Measurements from ENCODE around the gene SRCIN1. TPM values are rescaled to one million over a fixed set of nuclear protein-coding genes. Genes with fewer than 3 reads are reported as not detected.
"Not testable (repeated sequence)": the region's sequence is repeated elsewhere in the genome, so short reads cannot be mapped to it uniquely, and the experiment has no call there.

Gene SRCIN1
- total RNA-seq, 1 experiment from 2014 or later = 16.7 TPM

DNA sequence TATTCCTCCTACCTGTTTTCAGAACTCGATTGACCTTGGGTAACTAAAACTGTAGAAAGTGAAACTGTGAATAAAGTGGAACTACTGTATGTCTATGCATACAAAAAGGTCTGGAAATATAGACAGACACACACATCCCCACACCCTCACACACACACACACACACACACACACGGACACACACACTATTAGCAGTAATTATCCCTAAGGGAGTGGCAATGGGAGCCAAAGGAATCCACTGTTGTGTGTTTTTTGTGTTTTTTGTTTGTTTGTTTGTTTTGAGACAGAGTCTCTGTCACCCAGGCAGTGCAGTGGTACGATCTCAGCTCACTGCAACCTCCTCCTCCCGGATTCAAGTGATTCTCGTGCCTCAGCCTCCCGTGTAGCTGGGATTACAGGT lies 26.6 kb upstream of the SRCIN1 start:
- CTCF ChIA-PET = no interaction called here

DNA sequence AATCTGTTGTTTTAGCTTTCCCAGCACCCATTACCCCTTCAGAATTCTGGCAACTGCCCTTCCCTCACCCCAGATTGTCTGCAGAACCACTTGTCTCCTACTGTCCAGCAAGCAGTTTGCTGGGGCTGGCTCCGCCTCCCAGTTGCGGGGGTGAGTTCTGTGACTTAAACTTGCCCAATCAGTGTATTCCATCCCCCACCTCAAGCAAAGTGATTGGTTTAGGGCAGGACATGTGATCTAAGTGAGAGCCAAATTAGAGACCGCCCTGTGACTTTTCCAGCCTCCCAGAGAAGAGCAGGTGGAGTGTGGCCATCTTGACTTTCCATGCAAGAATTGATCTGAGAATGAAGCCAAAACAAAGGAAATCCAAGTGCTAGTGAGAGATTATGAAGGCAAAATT lies 22.7 kb upstream of the SRCIN1 start:
- no TSS peak for BruUV-seq (replicated peaks)
- Histone ChIP-seq H3K9me3 (ENCODE audit: insufficient read depth, low read depth) (no peaks in the 10 kb centered on the region), H3K79me2 (ENCODE audit: low read depth) (no peaks in the 10 kb centered on the region), H3K36me3 (ENCODE audit: low read depth) (no peaks in the 10 kb centered on the region), H3K27me3 (ENCODE audit: insufficient read depth, low read depth) (no peaks in the 10 kb centered on the region), H3K9me2 (ENCODE audit: insufficient read depth) (no peaks in the 10 kb centered on the region), H3K4me2 (no peak overlapping the region), H3F3A (ENCODE audit: insufficient read depth, low read depth) (peaks cover 7% of the 10 kb centered on the region; the same call in 1 of the 2 replicates), H4K20me1 (ENCODE audit: insufficient read depth) (no peaks in the 10 kb centered on the region), H3K27ac (no peak overlapping the region), H2AFZ (no peak overlapping the region), H3K4me1 (replicated peaks; ENCODE audit: insufficient read depth) (no peaks in the 10 kb centered on the region), H3K4me3 (no peak overlapping the region)
- CTCF ChIA-PET = no interaction called here
- DNase-seq = peak in 1 of 2 experiments; percentile 51
- intact Hi-C loops (cut with micrococcal nuclease; ENCODE audit: unreplicated experiment) = no loop called here
- POLR2A ChIA-PET (ENCODE audit: unreplicated experiment) = no interaction called here
- TF ChIP-seq, protein P1, sequence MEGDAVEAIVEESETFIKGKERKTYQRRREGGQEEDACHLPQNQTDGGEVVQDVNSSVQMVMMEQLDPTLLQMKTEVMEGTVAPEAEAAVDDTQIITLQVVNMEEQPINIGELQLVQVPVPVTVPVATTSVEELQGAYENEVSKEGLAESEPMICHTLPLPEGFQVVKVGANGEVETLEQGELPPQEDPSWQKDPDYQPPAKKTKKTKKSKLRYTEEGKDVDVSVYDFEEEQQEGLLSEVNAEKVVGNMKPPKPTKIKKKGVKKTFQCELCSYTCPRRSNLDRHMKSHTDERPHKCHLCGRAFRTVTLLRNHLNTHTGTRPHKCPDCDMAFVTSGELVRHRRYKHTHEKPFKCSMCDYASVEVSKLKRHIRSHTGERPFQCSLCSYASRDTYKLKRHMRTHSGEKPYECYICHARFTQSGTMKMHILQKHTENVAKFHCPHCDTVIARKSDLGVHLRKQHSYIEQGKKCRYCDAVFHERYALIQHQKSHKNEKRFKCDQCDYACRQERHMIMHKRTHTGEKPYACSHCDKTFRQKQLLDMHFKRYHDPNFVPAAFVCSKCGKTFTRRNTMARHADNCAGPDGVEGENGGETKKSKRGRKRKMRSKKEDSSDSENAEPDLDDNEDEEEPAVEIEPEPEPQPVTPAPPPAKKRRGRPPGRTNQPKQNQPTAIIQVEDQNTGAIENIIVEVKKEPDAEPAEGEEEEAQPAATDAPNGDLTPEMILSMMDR (conservative IDR thresholded peaks at IDR 0.05) = no peak
- no peak for TF ChIP-seq EZH2 (IDR thresholded peaks at IDR 0.05; ENCODE audit: low read depth)

More for the DNA sequence above, 26.6 kb upstream of the SRCIN1 start:
- BruUV-seq (replicated peaks) = no TSS peak
- POLR2A ChIA-PET (ENCODE audit: unreplicated experiment) = no interaction called here
- Histone ChIP-seq H3K4me2 (no peak overlapping the region), H3K9me3 (ENCODE audit: insufficient read depth, low read depth) (no peaks in the 10 kb centered on the region), H3K9me2 (ENCODE audit: insufficient read depth) (no peaks in the 10 kb centered on the region), H4K20me1 (ENCODE audit: insufficient read depth) (no peaks in the 10 kb centered on the region), H3K4me3 (no peak overlapping the region), H3K79me2 (ENCODE audit: low read depth) (no peaks in the 10 kb centered on the region), H2AFZ (no peak overlapping the region), H3F3A (ENCODE audit: insufficient read depth, low read depth) (peaks cover 7% of the 10 kb centered on the region; the same call in 1 of the 2 replicates), H3K36me3 (ENCODE audit: low read depth) (no peaks in the 10 kb centered on the region), H3K27me3 (ENCODE audit: insufficient read depth, low read depth) (no peaks in the 10 kb centered on the region), H3K4me1 (replicated peaks; ENCODE audit: insufficient read depth) (no peaks in the 10 kb centered on the region), H3K27ac (no peak overlapping the region)
- intact Hi-C loops (cut with micrococcal nuclease; ENCODE audit: unreplicated experiment) = no loop called here
- no peak for DNase-seq
- TF ChIP-seq EZH2 (IDR thresholded peaks at IDR 0.05; ENCODE audit: low read depth) = no peak
- TF ChIP-seq, protein P1 (conservative IDR thresholded peaks at IDR 0.05) = no peak

DNA sequence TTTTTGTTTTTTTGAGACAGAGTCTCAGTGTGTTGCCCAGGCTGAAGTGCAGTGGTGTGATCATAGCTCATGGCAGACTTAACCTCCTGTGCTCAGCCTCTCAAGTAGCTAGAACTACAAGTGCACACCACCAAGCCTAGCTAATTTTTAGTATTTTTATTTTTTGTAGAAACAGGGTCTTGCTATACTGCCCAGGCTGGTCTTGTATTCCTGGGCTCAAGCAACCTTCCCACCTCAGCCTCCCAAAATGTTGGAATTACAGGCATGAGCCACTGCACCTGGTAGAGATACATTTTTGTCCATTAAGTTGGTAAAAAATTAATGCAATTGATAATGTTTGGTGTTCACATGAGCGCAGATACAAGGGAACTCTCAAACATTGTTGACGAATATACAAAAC lies 22.2 kb upstream of the SRCIN1 start:
- no peak for TF ChIP-seq EZH2 (IDR thresholded peaks at IDR 0.05; ENCODE audit: low read depth)
- TF ChIP-seq, protein P1 (conservative IDR thresholded peaks at IDR 0.05) = no peak
- no TSS peak for BruUV-seq (replicated peaks)
- Histone ChIP-seq H3K9me3 (ENCODE audit: insufficient read depth, low read depth) (no peaks in the 10 kb centered on the region), H2AFZ (no peak overlapping the region), H3F3A (ENCODE audit: insufficient read depth, low read depth) (peaks cover 7% of the 10 kb centered on the region; the same call in 1 of the 2 replicates), H4K20me1 (ENCODE audit: insufficient read depth) (no peaks in the 10 kb centered on the region), H3K27me3 (ENCODE audit: insufficient read depth, low read depth) (no peaks in the 10 kb centered on the region), H3K79me2 (ENCODE audit: low read depth) (no peaks in the 10 kb centered on the region), H3K9me2 (ENCODE audit: insufficient read depth) (no peaks in the 10 kb centered on the region), H3K4me2 (no peak overlapping the region), H3K27ac (no peak overlapping the region), H3K36me3 (ENCODE audit: low read depth) (no peaks in the 10 kb centered on the region), H3K4me1 (replicated peaks; ENCODE audit: insufficient read depth) (no peaks in the 10 kb centered on the region), H3K4me3 (no peak overlapping the region)
- ChIA-PET CTCF (no interaction called here), POLR2A (ENCODE audit: unreplicated experiment) (no interaction called here)
- DNase-seq = no peak
- intact Hi-C loops (cut with micrococcal nuclease; ENCODE audit: unreplicated experiment) = no loop called here

DNA sequence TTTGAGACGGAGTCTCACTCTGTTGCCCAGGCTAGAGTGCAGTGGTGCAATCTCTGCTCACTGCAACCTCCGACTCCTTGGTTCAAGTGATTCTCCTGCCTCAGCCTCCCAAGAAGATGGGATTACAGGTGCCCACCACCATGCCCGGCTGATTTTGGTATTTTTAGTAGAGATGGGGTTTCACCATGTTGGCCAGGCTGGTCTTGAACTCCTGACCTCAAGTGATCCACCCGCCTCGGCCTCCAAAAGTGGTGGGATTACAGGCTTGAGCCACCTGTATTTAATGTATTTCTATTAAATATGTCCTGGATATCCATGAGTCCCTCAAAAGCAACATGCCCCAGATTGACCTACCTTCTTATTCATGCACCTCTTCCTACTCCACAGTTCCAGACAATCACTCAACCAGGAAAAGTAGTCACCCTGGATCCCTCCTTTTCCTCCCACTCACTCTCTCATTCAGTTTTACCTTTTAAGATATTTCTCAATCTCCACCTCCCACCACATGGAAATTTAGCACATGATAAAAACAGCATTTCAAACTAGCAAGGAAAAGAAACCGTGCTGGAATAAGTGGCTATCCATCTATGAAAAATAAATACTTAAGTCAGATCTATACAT lies 21.0 kb upstream of the SRCIN1 start:
- H3F3A ChIP-seq (ENCODE audit: insufficient read depth, low read depth); H3K4me2 ChIP-seq; POLR2A ChIA-PET (ENCODE audit: unreplicated experiment); H3K36me3 ChIP-seq (ENCODE audit: low read depth); H4K20me1 ChIP-seq (ENCODE audit: insufficient read depth); DNase-seq; H3K9me2 ChIP-seq (ENCODE audit: insufficient read depth); intact Hi-C loops (cut with micrococcal nuclease; ENCODE audit: unreplicated experiment); H3K79me2 ChIP-seq (ENCODE audit: low read depth); CTCF ChIA-PET; H3K9me3 ChIP-seq (ENCODE audit: insufficient read depth, low read depth); H3K27ac ChIP-seq; H2AFZ ChIP-seq; H3K27me3 ChIP-seq (ENCODE audit: insufficient read depth, low read depth); H3K4me1 ChIP-seq (replicated peaks; ENCODE audit: insufficient read depth); BruUV-seq (replicated peaks); H3K4me3 ChIP-seq: not testable (repeated sequence)

Data from PC-9 (cell line).